GM19351 (cell line): ENCODE results near the gene LRP5.
"Not testable (repeated sequence)": the region's sequence is repeated elsewhere in the genome, so short reads cannot be mapped to it uniquely, and the experiment has no call there.

Source experiments
- ATAC-seq: cut with Tn5 transposase; IDR thresholded peaks from one replicate; pipeline ENCODE4 v1.9.1; 2021; ENCODE audit warnings: mild to moderate bottlenecking, moderate library complexity; ENCODE audit not compliant: unreplicated experiment

The LRP5 gene

GRCh38 chr11:68413591-68413999 lies 101.2 kb downstream of the LRP5 start:
- no peak for ATAC-seq

GRCh38 chr11:68414496-68415221 lies 102.3 kb downstream of the LRP5 start:
- ATAC-seq = no peak

- no peak for ATAC-seq
Observed at GRCh38 chr11:68416070-68416578, 103.7 kb downstream of the LRP5 start.

- ATAC-seq = no peak
Observed at GRCh38 chr11:68418648-68419047, 106.3 kb downstream of the LRP5 start.

GRCh38 chr11:68420171-68420570 lies 107.8 kb downstream of the LRP5 start:
- no peak for ATAC-seq

GRCh38 chr11:68423481-68423880 lies 111.1 kb downstream of the LRP5 start:
- ATAC-seq = no peak

GRCh38 chr11:68424101-68424632 lies 111.8 kb downstream of the LRP5 start:
- no peak for ATAC-seq

GRCh38 chr11:68424981-68425865 lies 112.8 kb downstream of the LRP5 start:
- ATAC-seq = no peak

GRCh38 chr11:68425866-68426380 lies 113.5 kb downstream of the LRP5 start:
- ATAC-seq = no peak

GRCh38 chr11:68429661-68430060 lies 117.3 kb downstream of the LRP5 start:
- no peak for ATAC-seq

- no peak for ATAC-seq
Observed at GRCh38 chr11:68430384-68430783, 118.0 kb downstream of the LRP5 start.

GRCh38 chr11:68430801-68431200 lies 118.4 kb downstream of the LRP5 start:
- ATAC-seq = no peak

- no peak for ATAC-seq
Observed at GRCh38 chr11:68431984-68432645, 119.7 kb downstream of the LRP5 start.

GRCh38 chr11:68432874-68433273 lies 120.5 kb downstream of the LRP5 start:
- no peak for ATAC-seq

- ATAC-seq = no peak
Observed at GRCh38 chr11:68433541-68433940, 121.2 kb downstream of the LRP5 start.

GRCh38 chr11:68434159-68434558 lies 121.8 kb downstream of the LRP5 start:
- ATAC-seq = not testable (repeated sequence)

- ATAC-seq = no peak
Observed at GRCh38 chr11:68436162-68436888, 123.9 kb downstream of the LRP5 start.

GRCh38 chr11:68436985-68437926 lies 124.9 kb downstream of the LRP5 start:
- no peak for ATAC-seq
